Activated CD8-positive, alpha-beta T cell treated with anti-CD3 and anti-CD28 coated beads, Interleukin-2, amount 10 ng/mL, durations not matched to agents 7 days and 5 days (primary cell): Measurements from ENCODE around the gene KCNJ12. TPM values are rescaled to one million over a fixed set of nuclear protein-coding genes. Genes with fewer than 3 reads are reported as not detected.

Experiments
- ATAC-seq: fragments of 150-1000 bp; cut with Tn5 transposase; one replicate; pipeline ENCODE4 v1.10.0; 2021; ENCODE audit warnings: moderate library complexity
- CTCF ChIA-PET: fragments of 350-600 bp; sonication (Branson Sonifier 250); formaldehyde crosslinking; loops from one replicate; lab custom pipeline; 2021; ENCODE audit warnings: antibody characterized with exemption; lab: Charles Lee
- POLR2A ChIA-PET: fragments of 350-600 bp; sonication (Branson Sonifier 250); formaldehyde crosslinking; loops from one replicate; lab custom pipeline; 2021; ENCODE audit warnings: antibody characterized with exemption; lab: Charles Lee
- DNase-seq: peaks from one replicate; pipeline ENCODE4 v3.0.0-alpha.2; 2020
- H3K27ac Mint-ChIP-seq: one replicate; pipeline ENCODE4 v1.8.0; 2021; ENCODE audit warnings: mild to moderate bottlenecking, mixed read lengths
- H3K27me3 Mint-ChIP-seq: one replicate; pipeline ENCODE4 v1.8.0; 2021; ENCODE audit warnings: low read depth, mixed read lengths
- H3K36me3 Mint-ChIP-seq: one replicate; pipeline ENCODE4 v1.8.0; 2021; ENCODE audit warnings: low read depth, mixed read lengths
- H3K4me1 Mint-ChIP-seq: one replicate; pipeline ENCODE4 v1.8.0; 2021; ENCODE audit warnings: low read depth, mixed read lengths
- H3K4me3 Mint-ChIP-seq: one replicate; pipeline ENCODE4 v1.8.0; 2021; ENCODE audit warnings: mild to moderate bottlenecking, mixed read lengths
- H3K9me3 Mint-ChIP-seq: one replicate; pipeline ENCODE4 v1.8.0; 2022; ENCODE audit warnings: mixed read lengths; ENCODE audit not compliant: insufficient read depth
- total RNA-seq, 2 experiments: library from RNA; stranded (reverse); gene quantifications; one replicate each; pipeline ENCODE4 v1.2.3, GENCODE V29; 2021

KCNJ12 gene
- total RNA-seq, 2 experiments from 2014 or later: not detected

DNA sequence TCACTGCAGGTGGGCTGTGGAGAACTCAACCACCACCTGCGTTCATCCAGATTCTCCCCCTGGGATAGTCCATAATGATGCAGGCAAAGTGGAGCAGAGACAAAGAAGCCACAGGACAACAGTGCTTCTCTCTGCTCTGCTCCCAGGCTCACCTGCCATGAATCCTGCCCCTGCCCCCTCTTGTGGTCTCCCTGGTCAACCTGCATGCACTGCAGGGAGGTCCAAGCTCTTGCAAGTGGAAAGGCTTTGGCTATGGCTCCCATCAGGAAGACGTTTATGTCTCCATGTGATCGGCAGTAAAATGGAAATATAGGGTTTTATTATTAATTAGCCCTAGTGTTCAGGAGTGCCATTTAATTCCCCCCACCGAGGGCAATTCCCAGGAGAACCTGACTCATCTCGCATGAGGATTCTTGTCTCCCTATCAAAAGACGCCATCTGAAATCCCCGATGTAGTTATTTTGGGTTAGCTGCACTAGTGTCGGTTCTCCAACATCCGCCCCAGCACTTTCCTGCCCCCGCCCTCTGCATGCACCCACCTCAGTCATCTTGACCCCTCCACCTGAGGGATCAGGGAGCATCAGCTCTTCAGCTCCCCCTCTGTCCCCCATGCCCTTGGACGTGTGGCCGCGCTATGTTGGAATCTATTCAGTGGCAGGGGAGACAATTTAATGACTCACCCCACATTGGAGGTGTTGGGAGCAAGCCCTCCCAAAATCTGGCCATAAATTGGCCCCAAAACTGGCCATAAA lies 91.8 kb downstream of the KCNJ12 start:
- DNase-seq (no peak), ATAC-seq (no peak)
- POLR2A ChIA-PET: no interaction called here
- Mint-ChIP-seq H3K4me3 (no peak overlapping the region), H3K27ac (no peak overlapping the region), H3K9me3 (no peaks in the 10 kb centered on the region), H3K36me3 (no peaks in the 10 kb centered on the region), H3K27me3 (peaks cover 20% of the 10 kb centered on the region), H3K4me1 (peaks cover 11% of the 10 kb centered on the region)
- CTCF ChIA-PET: no interaction called here

Other genes starting within 250 kb of the KCNJ12 start
- gene DHRS7B, start 249.4 kb upstream of the KCNJ12 start, total RNA-seq: 10 to 100 TPM; 15.1 to 15.2 TPM
- 10 to 100 TPM; 22.2 to 27.7 TPM for gene TMEM11, start 162.2 kb upstream of the KCNJ12 start, total RNA-seq
- 1 to 10 TPM; 1.1 to 1.3 TPM for gene NATD1, start 122.9 kb upstream of the KCNJ12 start, total RNA-seq
- gene MAP2K3, start 91.6 kb upstream of the KCNJ12 start, total RNA-seq: 10 to 100 TPM; 57.4 to 57.8 TPM